GM12872 (cell line): Measurements from ENCODE around the gene CTAGE1.

Source experiments
- TF ChIP-seq, protein P1 (sequence below): IDR thresholded peaks from 3 replicates; pipeline ENCODE4 v1.5.1; 2011; ENCODE audit warnings: low read depth, mild to moderate bottlenecking, low read length, moderate library complexity; ENCODE audit not compliant: insufficient read depth

Gene CTAGE1

DNA sequence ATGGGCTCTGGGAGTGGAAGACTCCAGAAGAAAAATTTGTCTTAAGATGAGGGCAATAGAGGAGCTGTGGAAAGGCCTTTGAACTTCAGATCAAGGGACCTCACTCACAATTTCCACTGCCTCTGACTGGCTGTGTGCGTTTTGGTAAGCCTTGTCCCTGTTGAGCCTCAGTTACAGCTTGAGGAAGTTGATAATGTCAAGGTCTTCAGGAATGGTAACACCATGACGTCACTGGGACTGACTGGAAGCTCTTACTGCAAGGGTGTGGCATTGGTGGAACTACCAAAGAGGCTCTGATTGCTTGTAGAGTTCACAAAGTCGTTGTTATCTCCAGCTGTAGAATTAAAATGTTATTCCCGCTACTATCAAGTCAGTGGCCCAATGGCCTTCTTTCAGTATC lies 29.2 kb upstream of the CTAGE1 start:
- TF ChIP-seq, protein P1, sequence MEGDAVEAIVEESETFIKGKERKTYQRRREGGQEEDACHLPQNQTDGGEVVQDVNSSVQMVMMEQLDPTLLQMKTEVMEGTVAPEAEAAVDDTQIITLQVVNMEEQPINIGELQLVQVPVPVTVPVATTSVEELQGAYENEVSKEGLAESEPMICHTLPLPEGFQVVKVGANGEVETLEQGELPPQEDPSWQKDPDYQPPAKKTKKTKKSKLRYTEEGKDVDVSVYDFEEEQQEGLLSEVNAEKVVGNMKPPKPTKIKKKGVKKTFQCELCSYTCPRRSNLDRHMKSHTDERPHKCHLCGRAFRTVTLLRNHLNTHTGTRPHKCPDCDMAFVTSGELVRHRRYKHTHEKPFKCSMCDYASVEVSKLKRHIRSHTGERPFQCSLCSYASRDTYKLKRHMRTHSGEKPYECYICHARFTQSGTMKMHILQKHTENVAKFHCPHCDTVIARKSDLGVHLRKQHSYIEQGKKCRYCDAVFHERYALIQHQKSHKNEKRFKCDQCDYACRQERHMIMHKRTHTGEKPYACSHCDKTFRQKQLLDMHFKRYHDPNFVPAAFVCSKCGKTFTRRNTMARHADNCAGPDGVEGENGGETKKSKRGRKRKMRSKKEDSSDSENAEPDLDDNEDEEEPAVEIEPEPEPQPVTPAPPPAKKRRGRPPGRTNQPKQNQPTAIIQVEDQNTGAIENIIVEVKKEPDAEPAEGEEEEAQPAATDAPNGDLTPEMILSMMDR, result no peak

DNA sequence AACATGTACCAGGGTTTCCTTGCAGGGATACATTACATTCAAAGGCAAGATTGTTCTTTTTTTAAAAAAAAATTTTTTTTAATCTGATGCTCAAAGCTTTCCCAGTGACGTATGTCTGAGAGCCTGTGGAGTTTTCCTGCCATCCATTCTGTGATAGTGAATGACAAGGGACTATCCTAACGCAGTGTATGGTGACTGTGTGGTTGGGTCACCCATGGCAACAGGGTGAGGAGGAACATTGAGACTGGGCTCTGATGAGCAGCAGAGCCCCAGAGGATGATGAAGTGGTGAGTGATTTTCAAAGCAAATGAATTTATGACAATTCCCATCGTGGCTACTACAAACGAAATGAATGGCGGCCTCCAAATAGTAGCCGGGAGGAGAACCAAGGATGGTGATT lies 28.6 kb upstream of the CTAGE1 start:
- TF ChIP-seq, protein P1, result no peak

DNA sequence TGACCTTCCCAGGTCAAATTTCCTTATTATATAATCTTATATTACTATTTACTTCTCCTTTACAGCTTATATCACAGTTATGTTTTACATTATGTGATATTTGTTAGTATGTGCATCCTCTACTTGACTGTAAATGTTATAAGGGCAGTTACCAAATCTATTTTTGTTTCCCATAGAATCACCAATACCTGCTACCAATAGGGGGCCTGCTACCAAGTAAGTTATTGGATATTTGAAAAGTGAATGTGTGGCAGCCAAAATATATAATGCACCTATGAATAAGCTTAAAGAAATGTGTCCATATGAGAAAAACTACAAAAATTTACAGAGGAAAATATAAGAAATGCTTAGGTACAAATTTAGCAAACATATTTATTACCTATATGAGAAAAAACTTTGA lies 23.9 kb upstream of the CTAGE1 start:
- TF ChIP-seq, protein P1, result no peak

DNA sequence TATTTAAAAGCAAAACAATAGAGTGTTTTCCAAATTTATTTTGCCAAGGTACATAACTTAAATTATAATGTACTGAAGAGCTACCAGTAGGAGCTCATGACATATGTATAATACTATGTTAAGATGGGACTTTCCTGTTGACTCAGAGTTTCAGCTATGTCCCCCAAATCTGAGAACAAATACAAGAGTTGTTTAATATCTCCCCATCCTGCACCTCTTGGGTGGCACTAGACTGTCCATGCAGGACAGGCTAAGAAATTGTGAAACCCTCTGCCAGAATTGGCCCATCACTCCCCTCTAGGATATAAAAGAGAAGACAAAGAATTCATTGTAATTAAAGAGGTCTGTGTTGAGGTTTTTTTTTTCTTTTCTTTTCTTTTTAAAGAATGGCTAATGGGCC lies 21.7 kb upstream of the CTAGE1 start:
- TF ChIP-seq, protein P1, result no peak

DNA sequence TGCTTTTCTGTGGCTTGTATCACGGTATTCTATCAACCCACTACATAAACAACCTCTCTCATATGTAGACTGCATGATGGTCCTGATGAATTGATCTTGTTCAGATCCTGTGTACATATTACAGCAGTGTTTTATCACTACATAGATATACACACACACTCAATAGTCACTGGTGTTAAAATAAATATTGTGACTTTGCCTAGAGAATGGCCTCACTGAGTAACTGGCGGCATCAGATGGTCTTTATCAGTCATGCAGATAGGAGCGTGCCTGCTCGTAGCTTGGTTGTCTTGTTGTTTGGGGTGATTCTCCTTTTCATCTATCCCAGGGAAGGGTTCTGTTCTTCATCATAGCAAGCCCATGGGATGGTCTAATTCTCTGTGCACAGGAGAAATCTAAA lies 18.4 kb upstream of the CTAGE1 start:
- TF ChIP-seq, protein P1, result no peak

DNA sequence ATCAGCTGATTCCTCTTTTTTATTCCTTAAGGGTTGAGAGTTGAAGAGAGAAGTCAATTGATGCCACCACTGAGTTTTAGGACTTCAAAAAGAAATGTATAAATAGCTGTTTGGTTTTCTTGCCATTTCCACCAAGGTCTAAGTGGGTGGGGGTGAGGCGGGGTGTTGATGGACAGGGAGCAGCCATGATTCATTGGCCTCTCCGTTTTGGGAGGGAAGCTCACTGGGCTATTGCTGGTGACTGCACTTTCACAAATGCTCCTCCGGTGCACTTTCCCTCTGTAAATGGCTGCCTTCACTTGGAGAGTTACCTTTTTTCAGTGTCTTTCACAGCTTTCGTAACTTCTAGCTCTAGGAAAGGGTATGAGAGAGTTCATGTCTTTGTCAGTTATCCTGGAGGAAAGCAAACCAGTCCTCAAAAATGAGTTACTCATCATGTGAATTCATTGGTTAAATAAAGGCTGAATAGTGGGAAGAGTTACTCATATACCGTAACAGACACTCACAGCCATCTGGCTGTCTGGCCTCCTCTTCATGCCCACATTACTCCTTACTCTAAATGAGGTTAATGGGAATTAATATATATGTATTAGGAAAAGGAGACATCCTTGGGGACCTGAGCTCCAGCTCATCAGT lies 17.4 kb upstream of the CTAGE1 start:
- TF ChIP-seq, protein P1, result no peak

DNA sequence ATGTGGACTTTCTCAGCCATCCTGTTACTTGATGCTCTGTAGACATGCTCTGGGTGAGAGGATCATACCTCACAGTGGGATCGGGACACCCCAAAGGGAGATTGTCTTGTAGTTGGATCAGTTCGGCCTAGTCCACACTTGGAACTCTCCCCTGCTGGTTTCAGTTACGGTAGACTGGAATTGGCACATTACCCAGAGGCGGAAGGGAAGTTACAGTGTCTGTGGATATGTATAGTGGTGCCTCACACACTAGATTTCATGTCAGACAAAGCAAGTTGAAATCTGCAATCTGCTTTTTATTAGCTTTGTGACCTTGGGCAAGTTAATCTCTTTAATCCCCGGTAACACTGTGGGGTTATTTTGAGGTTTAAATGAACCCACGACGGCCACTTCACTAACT lies 16.2 kb upstream of the CTAGE1 start:
- TF ChIP-seq, protein P1, result no peak
